ENCODE measurements around the gene NDUFAF3.

NDUFAF3 gene

GRCh38 chr3:49058011-49058410 lies 36.1 kb downstream of the NDUFAF3 start:
- no peak for TF ChIP-seq CTCF (conservative IDR thresholded peaks at IDR 0.05; ENCODE audit: low read length)
- no peak overlapping the region for H3K4me3 ChIP-seq (ENCODE audit: low read length)
- no peak for DNase-seq (ENCODE audit: low read depth)

Measured in AG10803 (cell line).